ENCODE measurements around the gene ATF7. TPM values are rescaled to one million over a fixed set of nuclear protein-coding genes. Genes with fewer than 3 reads are reported as not detected.

ATF7 gene
- total RNA-seq, 1 donor from 2014 or later: 42.2 TPM

DNA sequence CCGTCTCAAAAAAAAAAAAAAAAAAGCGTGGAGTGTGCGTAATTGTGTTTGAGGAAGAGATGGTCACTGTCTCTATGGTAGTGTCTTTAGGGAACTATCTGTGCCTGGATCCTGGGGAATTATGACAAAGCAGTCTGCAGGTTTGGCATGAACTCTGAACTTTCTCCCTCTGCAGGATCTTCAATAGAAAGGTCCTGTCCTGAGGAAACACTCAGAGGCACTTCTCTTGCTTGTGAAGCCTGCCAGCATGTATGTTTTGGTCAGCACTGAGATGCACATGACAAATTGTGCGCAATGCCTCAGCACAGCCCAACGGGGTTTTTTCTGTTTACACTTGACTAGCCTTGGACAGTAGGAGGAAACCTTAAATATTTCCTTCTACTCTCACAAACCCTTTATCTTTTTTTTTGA lies 46.6 kb downstream of the ATF7 start:
- Mint-ChIP-seq H3K27me3 (no peaks in the 10 kb centered on the region), H3K4me3 (no peak overlapping the region), H3K9me3 (peaks cover 3% of the 10 kb centered on the region), H3K27ac (no peak overlapping the region), H3K36me3 (peaks cover 23% of the 10 kb centered on the region), H3K4me1 (ENCODE audit: unreplicated experiment) (peaks cover 11% of the 10 kb centered on the region)
- TF ChIP-seq, protein P1, sequence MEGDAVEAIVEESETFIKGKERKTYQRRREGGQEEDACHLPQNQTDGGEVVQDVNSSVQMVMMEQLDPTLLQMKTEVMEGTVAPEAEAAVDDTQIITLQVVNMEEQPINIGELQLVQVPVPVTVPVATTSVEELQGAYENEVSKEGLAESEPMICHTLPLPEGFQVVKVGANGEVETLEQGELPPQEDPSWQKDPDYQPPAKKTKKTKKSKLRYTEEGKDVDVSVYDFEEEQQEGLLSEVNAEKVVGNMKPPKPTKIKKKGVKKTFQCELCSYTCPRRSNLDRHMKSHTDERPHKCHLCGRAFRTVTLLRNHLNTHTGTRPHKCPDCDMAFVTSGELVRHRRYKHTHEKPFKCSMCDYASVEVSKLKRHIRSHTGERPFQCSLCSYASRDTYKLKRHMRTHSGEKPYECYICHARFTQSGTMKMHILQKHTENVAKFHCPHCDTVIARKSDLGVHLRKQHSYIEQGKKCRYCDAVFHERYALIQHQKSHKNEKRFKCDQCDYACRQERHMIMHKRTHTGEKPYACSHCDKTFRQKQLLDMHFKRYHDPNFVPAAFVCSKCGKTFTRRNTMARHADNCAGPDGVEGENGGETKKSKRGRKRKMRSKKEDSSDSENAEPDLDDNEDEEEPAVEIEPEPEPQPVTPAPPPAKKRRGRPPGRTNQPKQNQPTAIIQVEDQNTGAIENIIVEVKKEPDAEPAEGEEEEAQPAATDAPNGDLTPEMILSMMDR (conservative IDR thresholded peaks at IDR 0.05): no peak
- DNase-seq (ENCODE audit: extremely low spot score, unreplicated experiment): no peak

DNA sequence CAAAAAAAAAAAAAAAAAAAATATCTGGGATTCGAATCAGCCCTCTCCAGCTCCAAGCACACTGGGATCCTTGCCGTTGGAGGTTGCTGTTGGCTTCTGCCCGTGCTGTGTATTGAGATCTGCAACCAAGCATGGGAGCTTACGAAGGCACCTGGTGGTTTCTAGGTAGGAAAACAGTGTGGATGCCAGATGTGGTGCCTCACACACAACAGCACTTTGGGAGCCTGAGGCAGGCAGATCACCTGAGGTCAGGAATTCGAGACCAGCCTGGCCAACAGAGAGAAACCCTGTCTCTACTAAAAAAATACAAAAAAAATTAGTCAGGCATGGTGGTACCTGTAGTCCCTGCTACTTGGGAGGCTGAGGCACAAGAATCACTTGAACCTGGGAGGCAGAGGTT lies 47.4 kb downstream of the ATF7 start:
- Mint-ChIP-seq H3K36me3 (peaks cover 23% of the 10 kb centered on the region), H3K4me1 (ENCODE audit: unreplicated experiment) (peaks cover 11% of the 10 kb centered on the region), H3K27ac (no peak overlapping the region), H3K9me3 (no peaks in the 10 kb centered on the region), H3K4me3 (no peak overlapping the region), H3K27me3 (no peaks in the 10 kb centered on the region)
- TF ChIP-seq, protein P1 (conservative IDR thresholded peaks at IDR 0.05): no peak
- no peak for DNase-seq (ENCODE audit: extremely low spot score, unreplicated experiment)

DNA sequence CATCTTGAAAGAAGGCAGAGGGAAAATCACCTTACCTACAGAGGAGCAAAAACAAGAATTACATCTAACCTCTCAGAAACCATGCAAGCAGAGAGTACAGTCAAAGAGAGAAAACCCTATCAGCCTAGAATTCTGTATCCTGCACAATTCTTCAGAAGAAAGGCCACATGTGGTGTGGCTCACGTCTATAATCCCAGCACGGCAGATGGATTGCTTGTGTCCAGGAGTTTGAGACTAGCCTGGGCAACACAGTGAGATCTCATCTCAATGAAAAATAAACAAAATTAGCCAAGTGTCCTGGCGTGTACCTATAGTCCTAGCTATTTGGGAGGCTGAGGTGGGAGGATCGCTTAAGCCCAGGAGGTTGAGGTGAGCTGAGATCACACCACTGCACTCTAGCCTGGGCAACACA lies 48.2 kb downstream of the ATF7 start:
- Mint-ChIP-seq H3K27me3 (no peaks in the 10 kb centered on the region), H3K4me1 (ENCODE audit: unreplicated experiment) (peaks cover 11% of the 10 kb centered on the region), H3K36me3 (peaks cover 23% of the 10 kb centered on the region), H3K4me3 (no peak overlapping the region), H3K27ac (no peak overlapping the region), H3K9me3 (no peaks in the 10 kb centered on the region)
- TF ChIP-seq, protein P1 (conservative IDR thresholded peaks at IDR 0.05): no peak
- no peak for DNase-seq (ENCODE audit: extremely low spot score, unreplicated experiment)

DNA sequence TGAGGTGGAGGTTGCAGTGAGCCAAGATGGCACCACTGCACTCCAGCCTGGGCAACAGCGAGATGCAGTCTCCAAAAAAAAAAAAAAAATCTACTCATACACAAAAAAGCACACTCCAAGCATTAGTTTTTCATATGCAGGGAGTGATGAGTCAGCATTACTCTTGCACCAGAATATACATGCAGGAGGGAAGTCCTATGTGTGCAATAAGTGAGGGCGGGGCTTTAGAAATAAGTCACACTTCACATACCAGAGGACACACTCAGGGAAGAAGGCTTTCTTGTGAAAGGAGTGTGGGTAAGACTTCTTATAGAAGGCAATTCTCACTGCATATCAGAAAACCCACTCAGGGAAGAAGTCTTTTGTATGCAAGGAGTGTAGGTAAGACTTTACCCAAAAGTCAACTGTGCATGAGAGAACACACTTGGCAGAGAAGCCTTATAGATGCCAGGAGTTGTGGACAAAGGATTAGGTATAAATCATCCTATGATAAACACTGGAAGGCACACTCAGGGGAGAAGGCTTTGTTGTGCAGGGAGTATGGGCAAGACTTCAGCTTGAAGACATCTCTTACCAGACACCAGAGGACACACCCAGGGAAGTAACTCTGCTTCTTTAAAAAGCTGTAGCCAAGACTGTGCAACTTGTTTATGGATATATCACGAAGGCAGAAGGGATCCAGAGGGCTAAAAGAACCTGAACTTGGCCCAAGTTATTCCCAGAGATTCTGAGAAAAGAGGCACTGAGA lies 50.5 kb downstream of the ATF7 start:
- Mint-ChIP-seq H3K4me3 (no peak overlapping the region), H3K36me3 (peaks cover 25% of the 10 kb centered on the region), H3K27ac (no peak overlapping the region), H3K27me3 (no peaks in the 10 kb centered on the region), H3K4me1 (ENCODE audit: unreplicated experiment) (peaks cover 13% of the 10 kb centered on the region), H3K9me3 (no peaks in the 10 kb centered on the region)
- no peak for DNase-seq (ENCODE audit: extremely low spot score, unreplicated experiment)
- TF ChIP-seq, protein P1 (conservative IDR thresholded peaks at IDR 0.05): no peak

DNA sequence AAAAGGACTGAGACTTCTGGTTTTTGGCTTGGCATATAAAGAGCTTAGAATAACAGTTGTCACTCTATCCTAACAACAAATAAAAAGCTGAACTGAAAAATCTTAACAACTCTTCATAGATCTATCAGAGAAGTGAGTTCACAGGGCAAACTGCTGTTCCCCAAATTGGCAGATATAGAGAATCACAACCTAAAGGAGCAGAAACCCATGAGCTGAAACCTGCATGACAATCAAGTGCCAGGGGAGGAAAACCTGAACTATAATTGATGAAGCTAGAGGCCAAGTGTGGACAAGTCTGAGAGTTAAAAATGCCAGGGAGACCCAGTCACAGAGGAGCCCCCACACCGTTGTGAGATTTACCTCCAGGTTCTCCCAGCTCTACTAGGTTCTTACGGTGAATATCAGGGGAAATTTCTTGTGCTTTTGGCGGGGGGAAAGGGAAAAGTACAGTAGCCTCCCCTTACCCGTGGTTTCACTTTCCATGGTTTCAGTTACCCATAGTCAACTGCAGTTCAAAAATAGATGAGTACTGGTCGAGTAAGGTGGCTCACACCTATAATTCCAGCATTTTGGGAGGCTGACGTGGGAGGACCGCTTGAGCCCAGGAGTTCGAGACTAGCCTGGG lies 53.9 kb downstream of the ATF7 start:
- Mint-ChIP-seq H3K36me3 (peaks cover 20% of the 10 kb centered on the region), H3K27ac (no peak overlapping the region), H3K4me3 (no peak overlapping the region), H3K27me3 (no peaks in the 10 kb centered on the region), H3K9me3 (no peaks in the 10 kb centered on the region), H3K4me1 (ENCODE audit: unreplicated experiment) (peaks cover 24% of the 10 kb centered on the region)
- TF ChIP-seq, protein P1 (conservative IDR thresholded peaks at IDR 0.05): no peak
- no peak for DNase-seq (ENCODE audit: extremely low spot score, unreplicated experiment)
